Small intestine (tissue), 7 donors: ENCODE measurements around the gene SUCLG2. TPM values are rescaled to one million over a fixed set of nuclear protein-coding genes. Genes with fewer than 3 reads are reported as not detected.

Experiments
- DNase-seq, 2 donors: peaks; one replicate each; pipeline versions ENCODE4 v3.0.0 to v3.0.0-alpha.2; 2013
- FAIRE-seq: peaks from 2 replicates; lab custom pipeline; 2012; peaks lifted over from hg19 to GRCh38; lab: Jason Lieb, UNC
- H3K27ac ChIP-seq, 3 donors: one replicate each; pipeline ENCODE4 v1.5.1; 2013; ENCODE audit warnings: low read length in 2 of 3, mild to moderate bottlenecking in 2 of 3, control low read depth in 1 of 3, inconsistent platforms in 1 of 3, low read depth in 1 of 3, moderate library complexity in 1 of 3
- H3K27me3 ChIP-seq, 3 donors: one replicate each; pipeline ENCODE4 v1.6.1; 2013; ENCODE audit warnings: low read length in 3 of 3, inconsistent platforms in 1 of 3; ENCODE audit not compliant: control insufficient read depth in 3 of 3, insufficient read depth in 3 of 3
- H3K36me3 ChIP-seq, 3 donors: one replicate each; pipeline ENCODE4 v1.6.1; 2013; ENCODE audit warnings: low read length in 3 of 3, inconsistent platforms in 1 of 3, low read depth in 1 of 3, mild to moderate bottlenecking in 1 of 3, moderate library complexity in 1 of 3; ENCODE audit not compliant: control insufficient read depth in 3 of 3, insufficient read depth in 2 of 3
- H3K4me1 ChIP-seq, 3 donors: one replicate each; pipeline ENCODE4 v1.6.1; 2013; ENCODE audit warnings: low read length in 2 of 3, inconsistent platforms in 1 of 3, low read depth in 1 of 3, mild to moderate bottlenecking in 1 of 3, moderate library complexity in 1 of 3; ENCODE audit not compliant: control insufficient read depth in 3 of 3, insufficient read depth in 2 of 3
- H3K4me3 ChIP-seq, 3 donors: one replicate each; pipeline ENCODE4 v1.5.1; 2013; ENCODE audit warnings: low read length in 3 of 3, control low read depth in 1 of 3, inconsistent platforms in 1 of 3, low read depth in 1 of 3, mild to moderate bottlenecking in 1 of 3, moderate library complexity in 1 of 3
- H3K9me3 ChIP-seq, 2 donors: one replicate each; pipeline ENCODE4 v1.6.1; 2013; ENCODE audit warnings: low read depth in 1 of 2, low read length in 1 of 2; ENCODE audit not compliant: control insufficient read depth in 2 of 2, insufficient read depth in 1 of 2
- WGBS, 3 donors: extraction: QIAGEN DNeasy Blood & Tissue Kit; methylation state at CpG; one replicate each; pipeline ENCODE4 v1.1.7; 2013; 5-methylcytosine and 5-hydroxymethylcytosine counted together
- polyA plus RNA-seq, 4 donors: library from polyadenylated mRNA; stranded (reverse) in 3 of 4; unstranded in 1 of 4; fragments of 200-250 nt in 3 of 4; fragments of 120-200 nt in 1 of 4; gene quantifications; one replicate each; pipeline versions ENCODE4 v1.2.1 to v1.2.3, GENCODE V29; 2013
- donor health status: healthy with polysubstance abuse.
- donor health status: control.
- donor health status: control.
- donor health status: Bipolar disorder and iron deficiency.
- donor health status: healthy.

Gene SUCLG2
- polyA plus RNA-seq, 4 donors: 77.7 to 167 (median 125) TPM

- H3K4me1 ChIP-seq: peaks cover 0 to under 1% (median under 1%) of the 10 kb centered on the region in 3 donors
- H3K4me3 ChIP-seq: no peak overlapping the region
- no peak overlapping the region for H3K27ac ChIP-seq
- no peaks in the 10 kb centered on the region for H3K27me3 ChIP-seq
- H3K36me3 ChIP-seq: peaks cover 0 to 12% (median under 1%) of the 10 kb centered on the region in 3 donors
- FAIRE-seq (no peak), DNase-seq (no peak)
- WGBS, 3 donors: 90 to 94% (median 91%) methylated on average over 6 of the region's 6 CpGs
- no peaks in the 10 kb centered on the region for H3K9me3 ChIP-seq
Observed at GRCh38 chr3:67524046-67524445, 130.4 kb downstream of the SUCLG2 start.

DNA sequence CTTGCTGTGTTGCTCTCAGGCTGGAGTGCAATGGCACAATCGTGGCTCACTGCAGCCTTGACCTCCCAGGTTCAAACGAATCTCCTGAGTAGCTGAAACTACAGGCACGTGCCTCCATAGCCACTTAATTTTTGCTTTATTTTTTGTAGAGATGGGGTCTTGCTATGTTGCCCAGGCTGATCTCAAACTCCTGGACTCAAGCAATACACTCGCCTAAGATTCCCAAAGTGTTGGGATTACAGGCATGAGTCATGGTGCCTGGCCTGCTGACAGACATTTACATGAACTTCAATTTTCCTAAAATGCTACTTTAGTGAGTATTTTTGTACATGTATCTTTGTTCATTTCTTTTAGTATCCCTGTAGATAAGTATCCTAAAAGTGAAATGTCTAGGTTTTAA lies 132.3 kb downstream of the SUCLG2 start:
- no peaks in the 10 kb centered on the region for H3K9me3 ChIP-seq
- no peak for DNase-seq
- 92 to 95% (median 94%) methylated on average over 4 of the region's 4 CpGs for WGBS, 3 donors
- H3K27ac ChIP-seq: no peak overlapping the region
- peaks cover 0 to 8% (median 2%) of the 10 kb centered on the region in 3 donors for H3K36me3 ChIP-seq
- no peak for FAIRE-seq
- H3K4me3 ChIP-seq: no peak overlapping the region
- no peaks in the 10 kb centered on the region for H3K27me3 ChIP-seq
- peaks cover 0 to 2% (median 2%) of the 10 kb centered on the region in 3 donors for H3K4me1 ChIP-seq

- no peak overlapping the region for H3K27ac ChIP-seq
- no peaks in the 10 kb centered on the region for H3K27me3 ChIP-seq
- H3K4me1 ChIP-seq: peaks cover 0 to 3% (median 2%) of the 10 kb centered on the region in 3 donors
- H3K4me3 ChIP-seq: no peak overlapping the region
- peaks cover 2 to 8% (median 3%) of the 10 kb centered on the region in 3 donors for H3K36me3 ChIP-seq
- FAIRE-seq: no peak
- peak in 1 of 2 donors; percentile 34 for DNase-seq
- H3K9me3 ChIP-seq: no peaks in the 10 kb centered on the region
- 30 to 62% (median 38%) methylated on average over 5 of the region's 5 CpGs for WGBS, 3 donors
Observed at GRCh38 chr3:67521053-67521646, 133.3 kb downstream of the SUCLG2 start.

DNA sequence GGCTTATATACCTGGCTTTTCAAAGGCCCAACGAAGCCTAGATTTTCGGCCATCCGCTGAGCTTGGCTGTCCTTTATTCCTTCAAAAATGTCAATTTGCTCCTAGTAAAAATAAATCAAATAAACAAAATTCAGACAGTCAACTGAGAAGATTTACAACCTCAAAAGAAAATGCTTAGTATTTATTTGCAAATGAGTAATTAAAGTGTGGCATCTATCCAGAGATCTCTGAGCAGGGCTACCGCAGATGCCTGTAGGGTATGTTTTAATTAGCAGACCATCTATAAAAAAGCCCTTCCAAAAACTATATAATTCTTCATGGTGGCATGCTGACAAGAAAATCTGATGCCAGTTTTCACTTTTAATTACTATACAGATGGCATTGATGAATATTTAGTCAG lies 136.2 kb downstream of the SUCLG2 start:
- H3K27me3 ChIP-seq: no peaks in the 10 kb centered on the region
- no peak overlapping the region for H3K4me3 ChIP-seq
- no peaks in the 10 kb centered on the region for H3K9me3 ChIP-seq
- no peak for FAIRE-seq
- H3K27ac ChIP-seq: no peak overlapping the region
- WGBS, 3 donors: 78 to 81% (median 79%) methylated on average over 4 of the region's 4 CpGs
- H3K36me3 ChIP-seq: peaks cover 2 to 15% (median 3%) of the 10 kb centered on the region in 3 donors
- peaks cover 0 to 3% (median 2%) of the 10 kb centered on the region in 3 donors for H3K4me1 ChIP-seq
- DNase-seq: no peak

DNA sequence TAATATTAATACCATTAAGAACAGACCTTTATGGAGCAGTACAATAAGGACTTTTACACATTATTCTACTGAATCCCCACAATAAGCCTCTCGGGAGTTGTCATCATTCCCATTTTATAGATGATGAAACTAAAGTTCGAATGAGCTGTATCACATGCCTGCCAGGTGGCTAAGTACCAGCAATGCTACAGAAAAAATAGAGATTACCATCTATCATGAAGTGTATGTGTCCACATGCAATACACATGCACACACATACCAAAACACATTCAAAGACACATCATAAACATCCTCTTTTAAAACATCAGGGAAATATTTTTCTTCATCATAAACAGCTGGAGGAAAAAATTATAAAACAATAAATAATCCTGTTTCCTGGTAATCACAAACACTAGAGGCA lies 136.6 kb downstream of the SUCLG2 start:
- no peaks in the 10 kb centered on the region for H3K27me3 ChIP-seq
- DNase-seq (no peak), FAIRE-seq (no peak)
- H3K36me3 ChIP-seq: peaks cover 2 to 15% (median 3%) of the 10 kb centered on the region in 3 donors
- H3K4me1 ChIP-seq: peaks cover 0 to 3% (median 2%) of the 10 kb centered on the region in 3 donors
- no peak overlapping the region for H3K4me3 ChIP-seq
- no peaks in the 10 kb centered on the region for H3K9me3 ChIP-seq
- no peak overlapping the region for H3K27ac ChIP-seq
- WGBS, 3 donors: 73 to 84% (median 78%) methylated on average over 2 of the region's 2 CpGs

DNA sequence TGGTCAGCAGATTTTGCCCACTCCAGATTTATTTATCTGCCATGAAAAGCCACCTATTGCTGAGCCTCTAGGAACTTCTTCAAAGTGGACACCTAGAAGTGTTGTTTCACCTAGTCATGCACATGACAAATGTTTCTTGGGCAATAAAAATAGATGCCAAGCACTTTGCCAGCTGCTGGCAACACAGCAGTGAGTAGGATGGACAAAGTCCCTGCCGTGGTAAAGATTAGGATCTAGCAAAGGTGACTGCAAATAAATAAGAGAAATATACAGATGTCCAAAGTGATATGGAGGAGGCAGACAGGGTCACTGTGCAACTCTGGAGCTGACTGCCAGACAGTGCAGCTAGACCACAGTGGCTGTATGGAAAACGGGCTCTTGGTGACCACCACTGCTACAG lies 137.9 kb downstream of the SUCLG2 start:
- H3K27me3 ChIP-seq: no peaks in the 10 kb centered on the region
- whole genome bisulfite sequencing, 3 donors: 56 to 75% (median 74%) methylated on average over 2 of the region's 2 CpGs
- DNase-seq: peak in 1 of 2 donors; percentile 74
- no peak for FAIRE-seq
- H3K9me3 ChIP-seq: no peaks in the 10 kb centered on the region
- H3K4me1 ChIP-seq: peaks cover 0 to 3% (median 2%) of the 10 kb centered on the region in 3 donors
- H3K27ac ChIP-seq: no peak overlapping the region
- H3K4me3 ChIP-seq: no peak overlapping the region
- peaks cover 3 to 15% (median 4%) of the 10 kb centered on the region in 3 donors for H3K36me3 ChIP-seq

- 70 to 86% (median 81%) methylated on average over 3 of the region's 3 CpGs for WGBS, 3 donors
- no peak for DNase-seq
- FAIRE-seq: no peak
- Histone ChIP-seq H3K27me3 (no peaks in the 10 kb centered on the region), H3K9me3 (no peaks in the 10 kb centered on the region), H3K4me1 (peaks cover 0 to 3% (median 2%) of the 10 kb centered on the region in 3 donors), H3K4me3 (no peak overlapping the region), H3K36me3 (peaks cover 3 to 15% (median 4%) of the 10 kb centered on the region in 3 donors), H3K27ac (no peak overlapping the region)
Observed at GRCh38 chr3:67515778-67516177, 138.6 kb downstream of the SUCLG2 start.

- Histone ChIP-seq H3K27me3 (no peaks in the 10 kb centered on the region), H3K4me1 (no peaks in the 10 kb centered on the region), H3K9me3 (no peaks in the 10 kb centered on the region), H3K4me3 (no peak overlapping the region), H3K27ac (no peak overlapping the region), H3K36me3 (peaks cover 0 to 17% (median 2%) of the 10 kb centered on the region in 3 donors)
- FAIRE-seq: no peak
- 88 to 91% (median 90%) methylated on average over 4 of the region's 4 CpGs for WGBS, 3 donors
- no peak for DNase-seq
Observed at GRCh38 chr3:67509471-67510075, 144.8 kb downstream of the SUCLG2 start.
